ENCODE results near the gene SNX9.

DNA sequence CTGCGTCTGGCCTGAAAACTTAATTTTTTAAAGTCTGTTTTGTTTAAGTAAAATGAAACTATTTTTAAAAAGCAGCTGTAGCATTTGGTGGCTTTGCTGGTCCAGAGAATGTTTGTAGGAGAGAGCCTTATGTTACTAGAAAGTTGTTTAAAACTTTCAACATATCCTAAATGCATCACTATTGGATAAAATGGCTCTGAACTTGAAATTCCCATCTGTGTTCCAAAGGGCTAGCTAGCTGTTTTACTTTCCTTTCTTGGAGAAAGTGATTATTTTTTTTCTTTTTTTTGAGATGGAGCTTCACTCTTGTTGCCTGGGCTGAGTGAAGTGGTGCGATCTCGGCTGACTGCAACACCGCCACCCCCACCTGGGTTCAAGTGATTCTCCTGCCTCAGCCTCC, 161.1 kb downstream of the SNX9 start:
- TF ChIP-seq, protein P1, sequence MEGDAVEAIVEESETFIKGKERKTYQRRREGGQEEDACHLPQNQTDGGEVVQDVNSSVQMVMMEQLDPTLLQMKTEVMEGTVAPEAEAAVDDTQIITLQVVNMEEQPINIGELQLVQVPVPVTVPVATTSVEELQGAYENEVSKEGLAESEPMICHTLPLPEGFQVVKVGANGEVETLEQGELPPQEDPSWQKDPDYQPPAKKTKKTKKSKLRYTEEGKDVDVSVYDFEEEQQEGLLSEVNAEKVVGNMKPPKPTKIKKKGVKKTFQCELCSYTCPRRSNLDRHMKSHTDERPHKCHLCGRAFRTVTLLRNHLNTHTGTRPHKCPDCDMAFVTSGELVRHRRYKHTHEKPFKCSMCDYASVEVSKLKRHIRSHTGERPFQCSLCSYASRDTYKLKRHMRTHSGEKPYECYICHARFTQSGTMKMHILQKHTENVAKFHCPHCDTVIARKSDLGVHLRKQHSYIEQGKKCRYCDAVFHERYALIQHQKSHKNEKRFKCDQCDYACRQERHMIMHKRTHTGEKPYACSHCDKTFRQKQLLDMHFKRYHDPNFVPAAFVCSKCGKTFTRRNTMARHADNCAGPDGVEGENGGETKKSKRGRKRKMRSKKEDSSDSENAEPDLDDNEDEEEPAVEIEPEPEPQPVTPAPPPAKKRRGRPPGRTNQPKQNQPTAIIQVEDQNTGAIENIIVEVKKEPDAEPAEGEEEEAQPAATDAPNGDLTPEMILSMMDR (IDR thresholded peaks at IDR 0.05 in 2 of 3, conservative IDR thresholded peaks at IDR 0.05 in 1 of 3; ENCODE audit: control insufficient read depth in 2 of 3, extremely low read depth in 1 of 3, insufficient read depth in 1 of 3, low read depth in 3 of 3, low read length in 3 of 3): no peak
- TF ChIP-seq TAF1 (IDR thresholded peaks at IDR 0.05; ENCODE audit: borderline replicate concordance, low read depth, low read length) (no peak), MXI1 (IDR thresholded peaks at IDR 0.05; ENCODE audit: low read depth, low read length) (no peak), ZNF274 (IDR thresholded peaks at IDR 0.05; ENCODE audit: insufficient read depth, insufficient read length) (no peak), EZH2 (IDR thresholded peaks at IDR 0.05; ENCODE audit: borderline replicate concordance, control insufficient read depth, low read depth, low read length) (no peak), BRCA1 (IDR thresholded peaks at IDR 0.05; ENCODE audit: low read depth, low read length) (no peak), TBL1XR1 (IDR thresholded peaks at IDR 0.05; ENCODE audit: low read depth, low read length) (no peak), POLR2A (IDR thresholded peaks at IDR 0.05; ENCODE audit: low read depth, low read length) (no peak)
